ENCODE data around the gene FADS1. TPM values are rescaled to one million over a fixed set of nuclear protein-coding genes. Genes with fewer than 3 reads are reported as not detected.

Gene FADS1
- 182 and 212 TPM in 2 replicates for polyA plus RNA-seq (2014; cell fraction: cytosol; rRNA removed)
- 118 and 119 TPM in 2 replicates for polyA plus RNA-seq (2014; cell fraction: nucleus; rRNA removed)

GRCh38 chr11:61816736-61817455, at the start of gene FADS1:
Gene FADS1 (minus strand): TSS chr11:61817003. CDS start chr11:61816929, 74 bp downstream.
- DNase-seq (ENCODE audit: low spot score), result peak; percentile 98

DNA sequence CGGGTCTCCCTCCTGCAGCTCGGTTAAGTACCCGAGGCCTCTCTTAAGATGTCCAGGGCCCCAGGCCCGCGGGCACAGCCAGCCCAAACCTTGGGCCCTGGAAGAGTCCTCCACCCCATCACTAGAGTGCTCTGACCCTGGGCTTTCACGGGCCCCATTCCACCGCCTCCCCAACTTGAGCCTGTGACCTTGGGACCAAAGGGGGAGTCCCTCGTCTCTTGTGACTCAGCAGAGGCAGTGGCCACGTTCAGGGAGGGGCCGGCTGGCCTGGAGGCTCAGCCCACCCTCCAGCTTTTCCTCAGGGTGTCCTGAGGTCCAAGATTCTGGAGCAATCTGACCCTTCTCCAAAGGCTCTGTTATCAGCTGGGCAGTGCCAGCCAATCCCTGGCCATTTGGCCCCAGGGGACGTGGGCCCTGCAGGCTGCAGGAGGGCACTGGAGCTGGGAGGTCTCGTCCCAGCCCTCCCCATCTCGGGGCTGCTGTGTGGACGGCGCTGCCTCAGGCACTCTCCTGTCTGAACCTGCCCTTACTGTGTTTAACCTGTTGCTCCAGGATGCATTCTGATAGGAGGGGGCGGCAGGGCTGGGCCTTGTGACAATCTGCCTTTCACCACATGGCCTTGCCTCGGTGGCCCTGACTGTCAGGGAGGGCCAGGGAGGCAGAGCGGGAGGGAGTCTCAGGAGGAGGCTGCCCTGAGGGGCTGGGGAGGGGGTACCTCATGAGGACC, 49.6 kb upstream of the FADS1 start:
- no peak for DNase-seq (ENCODE audit: low spot score)

DNA sequence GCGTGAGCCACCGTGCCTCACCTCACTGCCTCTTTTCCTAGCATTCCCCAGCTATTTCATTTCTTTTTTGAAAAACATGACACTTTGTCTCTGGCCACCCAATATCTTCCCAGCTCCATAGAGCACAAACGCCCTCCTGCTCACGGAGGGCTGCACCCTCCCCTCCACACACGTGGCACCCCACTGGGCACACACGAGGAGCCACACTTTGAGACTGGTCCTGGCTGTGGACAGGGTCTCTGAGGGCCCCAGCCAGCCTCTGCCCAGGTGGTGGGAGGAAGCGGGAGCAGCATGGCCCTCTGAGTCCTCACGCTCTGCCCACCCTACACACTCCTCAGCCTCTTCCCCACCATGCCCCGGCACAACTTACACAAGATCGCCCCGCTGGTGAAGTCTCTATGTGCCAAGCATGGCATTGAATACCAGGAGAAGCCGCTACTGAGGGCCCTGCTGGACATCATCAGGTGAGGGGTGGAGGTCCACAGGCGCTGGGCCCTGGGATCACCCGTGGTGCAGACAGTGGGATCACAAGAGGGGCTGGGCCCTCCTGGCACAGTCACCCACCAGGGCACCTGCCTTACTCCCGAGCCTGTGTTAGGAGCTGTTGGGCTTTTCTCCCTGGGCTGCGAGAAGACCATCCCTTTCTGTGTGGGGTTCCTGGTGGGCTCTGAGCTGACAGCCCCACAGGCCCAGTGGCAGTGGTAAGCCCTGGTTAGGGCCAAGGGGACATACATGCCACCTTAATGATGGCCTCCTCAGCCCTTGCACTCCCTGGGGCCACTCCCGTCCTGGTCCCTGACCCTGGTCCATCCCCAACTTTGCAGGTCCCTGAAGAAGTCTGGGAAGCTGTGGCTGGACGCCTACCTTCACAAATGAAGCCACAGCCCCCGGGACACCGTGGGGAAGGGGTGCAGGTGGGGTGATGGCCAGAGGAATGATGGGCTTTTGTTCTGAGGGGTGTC, 48.3 kb upstream of the FADS1 start:
- no peak for DNase-seq (ENCODE audit: low spot score)

GRCh38 chr11:61863548-61864081, 46.8 kb upstream of the FADS1 start:
- DNase-seq (ENCODE audit: low spot score), result no peak

DNA sequence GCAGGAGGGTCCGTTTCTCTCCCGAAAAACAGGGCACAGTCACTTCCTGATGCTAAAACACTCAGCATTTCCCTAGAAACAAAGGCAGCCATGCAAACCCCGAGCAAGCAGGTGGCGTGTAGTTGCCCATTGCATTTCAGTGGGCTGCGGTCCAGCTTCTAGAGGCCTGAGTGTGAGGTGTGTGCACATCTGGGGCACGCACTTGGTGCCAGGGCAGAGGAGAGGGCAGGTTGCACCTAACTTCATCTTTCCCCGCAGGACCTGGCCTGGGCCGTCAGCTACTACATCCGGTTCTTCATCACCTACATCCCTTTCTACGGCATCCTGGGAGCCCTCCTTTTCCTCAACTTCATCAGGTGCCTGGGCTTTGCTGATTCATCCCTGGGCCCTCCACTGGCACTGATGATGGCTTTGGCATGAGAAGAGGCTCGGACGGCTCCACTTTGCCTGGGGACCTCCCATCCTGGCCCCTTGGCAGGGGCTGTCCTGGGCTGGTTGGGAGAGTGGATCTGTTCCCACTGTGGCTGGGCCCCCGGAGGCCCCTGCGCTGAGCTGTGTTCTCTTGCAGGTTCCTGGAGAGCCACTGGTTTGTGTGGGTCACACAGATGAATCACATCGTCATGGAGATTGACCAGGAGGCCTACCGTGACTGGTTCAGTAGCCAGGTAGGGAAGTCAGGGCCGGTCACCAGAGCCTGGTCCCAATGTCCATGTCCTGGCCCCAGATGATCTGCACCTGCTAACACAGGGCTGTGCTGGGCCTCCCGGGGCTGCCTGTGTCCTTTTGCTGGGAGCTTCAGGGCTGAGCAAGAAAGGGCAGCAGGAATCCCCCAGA, 46.1 kb upstream of the FADS1 start:
- DNase-seq (ENCODE audit: low spot score), result no peak

GRCh38 chr11:61861634-61862033, 44.8 kb upstream of the FADS1 start:
- DNase-seq (ENCODE audit: low spot score), result no peak

- DNase-seq (ENCODE audit: low spot score), result no peak
These were observed 43.5 kb upstream of the FADS1 start for GRCh38 chr11:61860054-61860903.

GRCh38 chr11:61855939-61856680, 39.3 kb upstream of the FADS1 start:
- no peak for DNase-seq (ENCODE audit: low spot score)

GRCh38 chr11:61854966-61855714, 38.3 kb upstream of the FADS1 start:
- DNase-seq (ENCODE audit: low spot score), result no peak

DNA sequence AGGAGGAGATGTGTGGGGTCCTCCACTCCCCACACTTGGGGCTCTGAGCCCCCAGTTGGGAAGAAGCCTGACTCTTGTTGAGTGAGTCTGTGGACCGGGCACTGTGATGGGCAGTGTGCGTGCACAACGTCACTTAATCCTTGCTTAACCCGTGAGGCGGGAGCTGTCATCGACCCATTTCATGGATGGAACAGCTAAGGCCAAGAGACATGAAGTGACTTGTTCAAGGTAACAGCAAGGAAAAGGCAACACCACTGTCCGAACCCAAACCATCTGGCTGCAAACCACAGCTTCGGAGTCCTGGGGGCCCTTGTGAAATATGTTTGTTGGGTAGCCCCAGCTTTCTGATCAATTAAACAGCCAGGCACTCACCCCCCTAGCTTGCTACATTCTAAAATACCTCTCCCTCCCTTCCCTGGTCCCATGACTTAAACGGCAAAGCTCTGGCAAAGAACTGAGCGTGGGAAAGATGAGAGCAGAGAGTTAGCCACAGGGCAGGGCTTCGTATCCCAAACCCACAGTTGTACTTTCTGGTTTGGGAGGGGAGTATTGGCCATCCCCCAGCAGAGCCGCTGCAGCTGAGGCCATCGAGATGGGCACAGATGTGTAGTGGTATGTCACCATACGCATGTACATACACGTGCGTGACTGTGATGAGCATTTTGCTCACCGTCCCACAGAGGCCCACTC, 37.5 kb upstream of the FADS1 start:
- DNase-seq (ENCODE audit: low spot score), result no peak

GRCh38 chr11:61853698-61854169, 36.9 kb upstream of the FADS1 start:
- no peak for DNase-seq (ENCODE audit: low spot score)

GRCh38 chr11:61851900-61852295, 35.1 kb upstream of the FADS1 start:
- no peak for DNase-seq (ENCODE audit: low spot score)

DNA sequence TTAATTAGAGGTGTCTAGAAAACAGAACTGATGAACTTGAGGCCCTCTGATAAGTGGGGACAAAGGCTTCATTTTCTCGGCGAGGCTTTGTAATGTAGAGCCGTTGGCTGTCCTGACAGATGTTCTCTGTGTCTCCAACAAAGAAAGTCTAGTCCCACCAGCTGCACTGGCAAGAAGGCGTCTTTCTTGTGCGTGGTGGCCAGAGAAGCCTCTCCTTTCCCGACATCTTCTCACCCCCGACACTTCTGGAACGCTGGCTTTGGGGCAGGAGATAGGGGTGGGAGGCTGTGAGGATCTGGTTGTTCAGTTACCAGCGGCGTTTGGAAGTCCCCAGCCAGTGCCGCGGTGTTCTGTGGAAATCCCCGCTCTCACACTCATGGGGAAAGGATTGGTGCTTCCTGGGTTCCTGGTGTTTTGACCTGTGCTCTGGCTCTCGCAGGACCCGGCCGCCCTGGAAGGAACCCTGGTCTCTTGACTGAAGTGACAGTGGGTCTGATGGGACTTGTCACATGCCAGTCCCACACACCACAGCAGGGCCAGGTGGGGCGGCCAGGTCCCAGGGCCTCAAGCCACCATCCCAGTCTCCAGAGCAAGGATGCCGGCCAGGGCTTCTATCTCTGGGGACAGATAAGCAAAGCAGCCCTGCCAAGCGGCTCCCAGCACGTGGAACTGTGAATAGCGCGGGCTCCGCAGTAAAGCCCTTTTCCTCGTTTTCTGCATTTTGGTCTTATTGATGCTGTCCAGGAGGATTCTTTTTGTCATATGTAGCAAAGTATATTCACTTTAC, 34.5 kb upstream of the FADS1 start:
- no peak for DNase-seq (ENCODE audit: low spot score)

- no peak for DNase-seq (ENCODE audit: low spot score)
These were observed 33.9 kb upstream of the FADS1 start for GRCh38 chr11:61850687-61851086.

DNA sequence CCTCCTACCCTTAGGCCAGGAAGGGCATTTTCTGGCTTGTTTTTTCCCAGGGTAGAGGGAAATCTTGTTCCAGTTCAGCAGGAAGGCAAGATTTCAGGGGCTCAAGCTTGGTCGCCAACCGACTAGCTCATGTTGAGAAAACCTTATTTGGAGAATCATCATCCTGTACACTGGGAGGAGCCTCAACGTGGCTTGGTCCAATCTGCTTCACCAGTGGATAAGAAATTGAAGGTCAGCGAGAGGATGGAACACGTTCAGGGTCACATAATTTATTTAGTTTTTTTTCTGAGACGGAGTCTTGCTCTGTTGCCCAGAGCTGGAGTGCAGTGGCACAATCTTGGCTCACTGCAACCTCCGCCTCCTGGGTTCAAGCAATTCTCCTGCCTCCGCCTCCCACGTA, 31.8 kb upstream of the FADS1 start:
- no peak for DNase-seq (ENCODE audit: low spot score)

DNA sequence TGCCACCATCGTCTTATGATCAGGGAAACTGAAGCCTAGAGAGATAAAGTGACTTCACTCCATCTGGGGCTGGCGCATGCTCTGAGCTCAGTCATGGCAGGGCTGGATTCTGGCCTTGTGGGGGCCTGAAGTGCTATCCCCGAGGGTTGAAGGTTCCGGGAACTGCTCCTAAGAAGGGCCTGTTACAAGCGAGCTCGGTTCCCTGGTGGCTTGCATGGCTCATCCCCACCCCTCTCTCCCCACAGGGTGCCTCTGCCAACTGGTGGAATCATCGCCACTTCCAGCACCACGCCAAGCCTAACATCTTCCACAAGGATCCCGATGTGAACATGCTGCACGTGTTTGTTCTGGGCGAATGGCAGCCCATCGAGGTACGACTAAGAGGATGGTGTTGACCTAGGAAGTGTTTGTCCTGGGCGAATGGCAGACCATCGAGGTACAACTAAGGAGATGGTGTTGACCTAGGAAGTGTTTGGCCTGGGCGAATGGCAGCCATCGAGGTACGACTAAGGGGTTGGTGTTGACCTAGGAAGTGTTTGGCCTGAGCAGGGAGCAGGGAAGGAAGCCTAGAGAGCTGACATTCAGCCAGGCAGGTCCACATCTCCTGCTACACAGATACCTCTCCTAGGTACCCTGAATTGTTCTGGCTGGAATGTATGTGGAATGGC, 31.2 kb upstream of the FADS1 start:
- DNase-seq (ENCODE audit: low spot score), result no peak

All from SK-N-DZ (cell line).